NCI-H748 treated with DMSO at 0.1 percent for 48 hours (cell line): ENCODE measurements around the gene CENPO.

Experiments
- DNase-seq: peaks from one replicate; lab custom pipeline; 2025; lab: John Stamatoyannopoulos, UW

Gene CENPO

DNA sequence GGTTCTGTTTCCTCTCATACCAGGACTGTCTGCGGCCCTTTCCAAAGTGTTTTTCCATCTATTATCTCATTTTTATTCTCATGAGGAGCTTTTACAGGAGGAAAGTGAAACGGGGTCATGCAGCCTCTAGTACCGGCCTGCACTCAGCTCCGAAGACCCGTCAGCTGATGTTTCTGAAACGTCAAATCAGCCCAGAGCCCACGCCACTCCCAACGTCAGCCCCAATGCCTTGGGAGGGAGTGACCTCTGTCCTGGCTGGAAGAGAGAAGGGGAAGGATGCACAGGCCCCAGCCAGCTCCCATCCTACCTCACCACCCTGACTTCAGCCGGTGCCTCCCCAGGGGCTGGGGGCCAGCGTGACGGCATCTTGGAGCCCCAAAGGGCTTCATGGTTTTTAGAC lies 68.3 kb downstream of the CENPO start:
- no peak for DNase-seq

DNA sequence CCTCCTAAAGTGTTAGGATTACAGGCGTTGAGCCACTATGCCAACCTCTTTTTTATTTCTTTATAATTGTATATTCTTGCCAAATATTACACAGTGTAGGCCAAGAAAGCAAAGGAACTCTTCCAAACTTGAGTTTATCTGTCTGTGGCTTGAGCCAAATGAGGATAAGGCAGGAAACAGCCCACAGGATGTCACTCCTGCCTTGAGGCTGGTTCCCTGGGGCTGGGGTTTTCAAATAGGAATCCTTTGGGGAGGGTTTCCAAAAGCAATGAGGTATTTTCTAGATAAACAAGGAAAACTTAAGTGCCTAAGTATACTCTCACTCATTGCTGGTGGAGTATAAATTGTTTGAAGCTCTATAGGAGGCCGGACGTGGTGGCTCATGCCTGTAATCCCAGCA lies 70.4 kb downstream of the CENPO start:
- no peak for DNase-seq

DNA sequence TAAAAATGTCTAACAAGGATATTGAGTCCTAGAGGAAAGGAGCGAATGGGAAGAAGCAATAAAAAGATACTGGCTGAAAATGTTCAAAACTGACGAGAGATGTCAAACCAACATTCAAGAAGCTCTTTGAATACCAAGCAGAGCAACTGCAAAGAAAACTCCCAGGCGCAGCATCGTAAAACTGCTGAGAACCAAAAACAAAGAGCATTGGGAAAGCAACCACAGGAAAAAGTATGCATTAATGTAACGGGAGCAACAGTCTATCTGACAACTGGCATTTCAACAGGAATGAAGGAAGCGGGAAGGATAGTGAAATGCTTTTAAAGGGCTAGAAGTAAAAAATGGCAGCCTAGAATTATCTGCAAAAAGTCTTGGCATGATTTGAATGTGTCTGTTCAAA lies 73.7 kb downstream of the CENPO start:
- no peak for DNase-seq

DNA sequence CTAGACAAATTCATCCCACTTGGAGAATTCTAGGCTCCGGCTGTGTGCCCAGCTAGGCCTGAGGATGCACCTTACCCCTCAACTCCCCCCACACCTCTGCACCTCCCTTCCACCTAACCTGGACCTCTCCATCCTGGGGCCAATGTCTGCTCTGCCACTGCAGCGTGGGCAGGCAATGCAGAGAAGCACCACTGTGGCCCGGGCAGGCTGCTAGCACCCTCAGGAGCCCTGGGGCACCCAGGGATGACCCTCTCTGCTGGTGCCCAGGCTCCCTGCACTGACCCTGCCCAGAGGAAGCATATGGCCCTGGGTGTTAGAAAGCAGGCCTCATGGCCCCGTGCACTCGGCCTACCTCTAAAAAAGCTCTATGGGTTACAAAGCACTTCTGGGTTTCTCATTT lies 77.2 kb downstream of the CENPO start:
- no peak for DNase-seq

DNA sequence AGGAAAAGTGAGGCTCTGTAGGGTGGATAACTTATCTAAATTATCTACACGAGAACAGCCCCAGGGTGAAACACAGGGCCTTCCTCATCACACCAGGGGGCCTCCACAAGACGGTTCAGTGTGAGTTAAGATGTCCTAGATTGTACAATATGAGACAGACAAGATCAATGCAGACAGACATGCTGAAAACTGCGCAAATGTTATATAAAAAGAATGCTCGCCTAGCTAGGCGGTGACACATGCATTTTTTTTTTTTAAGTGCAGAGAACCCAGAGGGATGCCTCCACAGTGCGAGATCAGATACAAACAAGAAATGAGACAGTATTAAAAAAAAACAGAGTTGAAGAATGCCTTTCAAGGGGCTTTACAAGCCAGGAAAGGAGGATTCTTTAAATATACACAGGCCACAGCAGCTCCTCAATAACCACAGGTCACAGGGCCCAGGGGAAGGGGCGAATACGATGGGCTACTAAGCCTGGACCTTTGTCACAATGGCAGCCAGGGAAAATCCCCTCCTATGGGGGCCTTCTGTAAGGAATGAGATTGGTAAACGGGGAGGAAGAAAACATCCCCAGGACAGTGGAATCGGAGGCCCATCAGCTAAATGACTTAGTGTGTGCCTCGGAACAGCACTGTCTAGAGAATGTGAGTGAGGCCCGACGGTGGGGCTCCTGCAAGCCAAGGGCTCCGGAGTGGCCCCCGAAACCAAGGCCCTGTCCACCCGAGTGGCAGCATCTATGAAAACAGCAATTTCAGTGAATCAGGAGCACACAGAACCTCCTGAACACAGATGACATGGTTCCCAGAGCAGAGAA lies 77.9 kb downstream of the CENPO start:
- no peak for DNase-seq

DNA sequence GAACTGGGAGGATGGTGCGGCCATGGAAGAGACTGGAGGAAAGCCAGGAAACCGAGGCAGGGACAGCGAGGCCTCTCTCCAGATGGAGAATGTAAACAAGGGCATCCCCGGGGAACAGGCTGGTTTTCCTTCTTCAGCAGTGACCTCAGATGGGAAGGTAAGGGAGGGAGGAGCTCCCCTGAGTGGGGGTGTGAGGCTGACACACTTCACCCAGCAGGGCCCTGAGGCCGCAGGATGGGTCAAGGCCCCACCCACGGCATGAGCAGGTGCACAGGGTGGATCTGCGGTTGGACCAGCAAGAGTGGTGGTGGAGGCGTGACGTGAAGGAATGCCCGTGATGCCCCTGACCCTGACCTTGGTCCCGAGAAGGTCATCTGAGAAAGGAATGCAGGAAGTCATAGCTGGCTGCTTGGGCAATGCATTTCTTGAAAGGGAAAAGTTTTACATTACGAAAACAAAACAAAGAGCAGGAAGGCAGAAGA lies 78.7 kb downstream of the CENPO start:
- DNase-seq = no peak
